BJ (cell line): Measurements from ENCODE around the gene PLEK2. TPM values are rescaled to one million over a fixed set of nuclear protein-coding genes. Genes with fewer than 3 reads are reported as not detected.

Experiments used
- CTCF ChIA-PET: fragments of 350-600 bp; formaldehyde crosslinking; extraction: SDS; loops from one replicate; lab custom pipeline; 2021; ENCODE audit warnings: antibody characterized with exemption, inconsistent platforms; lab: Yijun Ruan, JAX
- POLR2A ChIA-PET: fragments of 300-600 bp; sonication (Branson Sonifier 250); formaldehyde crosslinking; extraction: SDS; loops from one replicate; lab custom pipeline; 2021; ENCODE audit warnings: antibody characterized with exemption; lab: Charles Lee
- DNase-seq: peaks from one replicate; pipeline ENCODE4 v3.0.0-alpha.2; 2011; ENCODE audit warnings: low read depth
- H3K27me3 ChIP-seq: 2 replicates; pipeline ENCODE4 v1.6.0; 2011; ENCODE audit warnings: low read length; ENCODE audit not compliant: control insufficient read depth, insufficient read depth
- H3K36me3 ChIP-seq: 2 replicates; pipeline ENCODE4 v1.5.1; 2011; ENCODE audit warnings: low read length; ENCODE audit not compliant: control insufficient read depth, insufficient read depth
- H3K4me3 ChIP-seq: 2 replicates; pipeline ENCODE4 v1.5.1; 2011; ENCODE audit warnings: low read depth, mild to moderate bottlenecking, control low read depth, low read length
- polyA minus RNA-seq: library from RNA; depleted of rRNA, polyadenylated mRNA; stranded (reverse); fragments of >200 nt; gene quantifications from 2 replicates; pipeline ENCODE4 v1.2.3, GENCODE V29; 2011; rRNA and poly(A)+ RNA removed
- polyA plus RNA-seq: library from polyadenylated mRNA; depleted of rRNA; stranded (reverse); fragments of >200 nt; gene quantifications from 2 replicates; pipeline ENCODE4 v1.2.3, GENCODE V29; 2011; rRNA removed
- TF ChIP-seq, protein P1 (sequence below): IDR thresholded peaks from 2 replicates; pipeline ENCODE4 v1.5.1; 2011; ENCODE audit warnings: low read depth, mild to moderate bottlenecking, control low read depth, inconsistent platforms, low read length, moderate library complexity; ENCODE audit not compliant: insufficient read depth

PLEK2 gene, protein sequence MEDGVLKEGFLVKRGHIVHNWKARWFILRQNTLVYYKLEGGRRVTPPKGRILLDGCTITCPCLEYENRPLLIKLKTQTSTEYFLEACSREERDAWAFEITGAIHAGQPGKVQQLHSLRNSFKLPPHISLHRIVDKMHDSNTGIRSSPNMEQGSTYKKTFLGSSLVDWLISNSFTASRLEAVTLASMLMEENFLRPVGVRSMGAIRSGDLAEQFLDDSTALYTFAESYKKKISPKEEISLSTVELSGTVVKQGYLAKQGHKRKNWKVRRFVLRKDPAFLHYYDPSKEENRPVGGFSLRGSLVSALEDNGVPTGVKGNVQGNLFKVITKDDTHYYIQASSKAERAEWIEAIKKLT
- polyA plus RNA-seq: 2.2 and 3.1 TPM in 2 replicates
- polyA minus RNA-seq: 0.98 and 1.6 TPM in 2 replicates

- Histone ChIP-seq H3K27me3 (no peaks in the 10 kb centered on the region), H3K36me3 (no peaks in the 10 kb centered on the region), H3K4me3 (peak within 1 kb of the TSS; percentile 44)
- TF ChIP-seq, protein P1, sequence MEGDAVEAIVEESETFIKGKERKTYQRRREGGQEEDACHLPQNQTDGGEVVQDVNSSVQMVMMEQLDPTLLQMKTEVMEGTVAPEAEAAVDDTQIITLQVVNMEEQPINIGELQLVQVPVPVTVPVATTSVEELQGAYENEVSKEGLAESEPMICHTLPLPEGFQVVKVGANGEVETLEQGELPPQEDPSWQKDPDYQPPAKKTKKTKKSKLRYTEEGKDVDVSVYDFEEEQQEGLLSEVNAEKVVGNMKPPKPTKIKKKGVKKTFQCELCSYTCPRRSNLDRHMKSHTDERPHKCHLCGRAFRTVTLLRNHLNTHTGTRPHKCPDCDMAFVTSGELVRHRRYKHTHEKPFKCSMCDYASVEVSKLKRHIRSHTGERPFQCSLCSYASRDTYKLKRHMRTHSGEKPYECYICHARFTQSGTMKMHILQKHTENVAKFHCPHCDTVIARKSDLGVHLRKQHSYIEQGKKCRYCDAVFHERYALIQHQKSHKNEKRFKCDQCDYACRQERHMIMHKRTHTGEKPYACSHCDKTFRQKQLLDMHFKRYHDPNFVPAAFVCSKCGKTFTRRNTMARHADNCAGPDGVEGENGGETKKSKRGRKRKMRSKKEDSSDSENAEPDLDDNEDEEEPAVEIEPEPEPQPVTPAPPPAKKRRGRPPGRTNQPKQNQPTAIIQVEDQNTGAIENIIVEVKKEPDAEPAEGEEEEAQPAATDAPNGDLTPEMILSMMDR: no peak
- no peak for DNase-seq
- CTCF ChIA-PET: interaction anchor here (1.3 to 11.8 kb wide), 3 partner anchors 8 to 159 kb away, joined by 6 to 90 read pairs (median 10); no protein-coding TSS in a partner anchor
- POLR2A ChIA-PET: interaction anchor here (1.0 kb wide), 1 partner anchor 52 kb away, joined by 3 read pairs; the partner anchor contains the start of gene ATP6V1D
Observed at GRCh38 chr14:67411820-67412421, at the start of gene PLEK2. Gene PLEK2, minus strand, starts transcription at chr14:67412165. Its CDS starts 106 bp downstream, at chr14:67412059.

DNA sequence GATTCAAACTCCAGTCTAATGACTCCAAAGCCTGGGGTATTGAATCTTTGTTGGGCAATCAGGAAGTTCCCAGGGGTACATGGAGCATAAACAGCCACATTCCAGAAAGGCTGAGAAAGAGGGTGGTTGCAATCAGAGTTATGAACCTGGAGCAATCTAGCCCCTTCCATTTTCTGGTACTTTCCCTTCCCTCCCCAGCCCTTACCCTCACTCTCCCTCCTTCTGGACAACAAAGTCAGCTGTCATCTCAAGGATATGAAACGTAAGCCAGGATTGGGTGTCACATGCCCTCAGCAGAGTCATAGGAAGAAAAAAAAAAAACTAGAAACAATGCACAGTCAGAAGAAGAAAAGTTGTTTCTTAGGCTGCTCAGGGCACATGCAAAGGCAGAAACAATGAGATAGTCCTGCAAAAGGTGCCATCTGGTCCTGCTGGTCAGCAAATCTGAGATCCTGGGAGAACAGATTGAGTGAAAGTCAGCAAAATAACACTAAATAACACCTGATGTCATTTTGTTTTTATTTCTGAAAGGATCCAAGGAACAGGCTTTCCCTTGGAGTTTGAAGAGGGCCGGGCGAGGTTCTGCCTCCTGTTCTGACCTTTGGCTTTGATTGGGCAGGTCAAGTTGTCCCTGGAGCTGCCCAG is 49.5 kb upstream of the PLEK2 start:
- CTCF ChIA-PET: no interaction called here
- TF ChIP-seq, protein P1: no peak
- Histone ChIP-seq H3K36me3 (no peaks in the 10 kb centered on the region), H3K27me3 (peaks cover 12% of the 10 kb centered on the region), H3K4me3 (no peak overlapping the region)
- POLR2A ChIA-PET: no interaction called here
- no peak for DNase-seq

DNA sequence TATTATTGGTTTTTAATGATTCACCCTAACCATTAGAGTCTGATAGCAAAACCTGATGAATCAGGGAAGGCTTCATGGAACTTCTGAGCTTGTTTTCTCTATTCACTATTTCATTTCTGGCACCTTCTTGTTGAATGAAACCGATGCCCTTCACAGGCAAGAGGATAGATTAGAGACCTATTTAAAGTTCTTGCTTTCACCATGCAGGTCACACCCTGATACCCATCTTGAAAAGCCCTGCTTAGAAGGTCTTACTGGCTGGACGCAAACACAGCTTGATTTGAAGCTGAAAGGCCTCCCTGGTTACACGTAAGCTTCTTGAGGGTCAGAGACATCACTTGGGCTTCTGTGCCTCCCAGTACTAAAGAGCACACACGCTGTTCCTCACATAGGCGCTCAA is 47.4 kb upstream of the PLEK2 start:
- TF ChIP-seq, protein P1: no peak
- no peak for DNase-seq
- H3K4me3 ChIP-seq: no peak overlapping the region
- H3K27me3 ChIP-seq: peaks cover 8% of the 10 kb centered on the region
- CTCF ChIA-PET: interaction anchor here (1.6 to 1.8 kb wide), 2 partner anchors 8 to 112 kb away, joined by 3 to 7 read pairs; no protein-coding TSS in a partner anchor
- POLR2A ChIA-PET: no interaction called here
- H3K36me3 ChIP-seq: no peaks in the 10 kb centered on the region

- POLR2A ChIA-PET: no interaction called here
- CTCF ChIA-PET: interaction anchor here (0.7 to 1.8 kb wide), 4 partner anchors 10 to 113 kb away, joined by 3 to 7 read pairs (median 4); no protein-coding TSS in a partner anchor
- H3K36me3 ChIP-seq: no peaks in the 10 kb centered on the region
- DNase-seq: no peak
- TF ChIP-seq, protein P1: no peak
- H3K4me3 ChIP-seq: no peak overlapping the region
- peaks cover 16% of the 10 kb centered on the region for H3K27me3 ChIP-seq
Observed at GRCh38 chr14:67457782-67458181, 45.8 kb upstream of the PLEK2 start.
